HG02678 (cell line): Measurements from ENCODE around the gene CAMK1G.

Experiments used
- ATAC-seq: cut with Tn5 transposase; IDR thresholded peaks from one replicate; pipeline ENCODE4 v1.9.1; 2021; ENCODE audit warnings: mild to moderate bottlenecking, moderate library complexity; ENCODE audit not compliant: unreplicated experiment

The CAMK1G gene

DNA sequence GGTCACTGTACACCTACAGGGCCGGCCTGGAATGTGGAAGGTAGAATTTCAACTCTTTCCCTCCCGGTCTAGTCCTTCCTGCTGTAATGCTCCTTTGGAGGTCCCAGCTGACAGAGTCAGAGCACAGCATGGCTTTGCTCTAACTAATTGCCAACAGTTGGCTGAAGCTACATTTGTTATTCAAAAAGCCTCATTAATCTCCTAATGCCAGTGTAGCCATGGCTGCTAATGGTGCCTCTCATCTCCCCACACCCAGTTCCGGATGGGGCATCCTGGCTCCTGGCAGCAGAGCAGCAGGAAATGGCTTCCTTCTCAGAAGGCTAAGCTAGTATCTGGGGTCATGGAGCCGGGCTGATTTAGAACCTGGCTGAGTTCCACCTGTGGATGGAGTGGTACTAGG lies 18.7 kb upstream of the CAMK1G start:
- ATAC-seq = no peak

- peak; percentile 89 for ATAC-seq
These were observed 17.5 kb upstream of the CAMK1G start for GRCh38 chr1:209565759-209566678.

DNA sequence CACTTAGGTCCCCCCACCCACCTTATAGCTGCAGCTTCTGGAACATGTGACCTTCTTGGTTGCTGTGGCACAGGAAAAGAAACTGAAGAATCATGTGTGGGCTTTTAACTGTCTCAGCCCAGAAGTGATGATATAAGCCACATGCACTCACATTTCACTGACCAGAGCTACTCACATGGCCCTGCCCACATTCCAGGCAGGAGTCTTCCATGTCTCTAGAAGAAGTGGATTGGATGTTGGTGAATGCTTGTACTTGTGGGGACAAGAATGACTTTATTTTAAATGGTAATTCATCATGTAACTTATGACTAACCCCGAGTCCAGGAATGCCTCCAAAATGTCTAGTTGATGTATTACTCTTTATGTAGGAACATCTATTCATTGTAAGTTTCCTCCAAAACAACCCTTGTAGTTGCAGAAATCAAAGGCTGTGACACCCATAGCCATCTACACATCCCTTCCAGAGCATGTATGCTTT lies 15.8 kb upstream of the CAMK1G start:
- ATAC-seq = no peak

- peak; percentile 48 for ATAC-seq
These were observed 13.9 kb upstream of the CAMK1G start for GRCh38 chr1:209569455-209570207.

- ATAC-seq = no peak
These were observed 12.8 kb upstream of the CAMK1G start for GRCh38 chr1:209570743-209571142.

- peak; percentile 81 for ATAC-seq
These were observed 6.9 kb upstream of the CAMK1G start for GRCh38 chr1:209576392-209577197.

DNA sequence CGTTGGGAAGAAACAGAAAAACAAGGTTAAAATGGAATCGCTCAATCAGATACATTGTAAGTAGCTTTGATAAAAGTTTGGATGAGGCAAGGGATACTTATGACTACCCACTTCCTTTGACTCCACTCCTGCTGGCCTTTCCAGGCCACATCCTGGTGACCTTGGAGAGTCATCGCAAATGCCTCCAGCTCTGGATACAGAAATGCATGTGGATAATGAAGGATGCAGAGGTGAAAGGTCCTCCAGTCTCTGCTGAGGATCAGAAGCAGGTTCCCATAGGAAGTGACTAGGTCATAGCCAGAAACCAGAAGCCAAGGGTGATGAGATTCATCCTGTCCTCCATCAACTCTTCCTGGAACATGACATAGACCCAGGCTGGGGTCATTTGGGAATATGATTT lies 6.2 kb upstream of the CAMK1G start:
- no peak for ATAC-seq

DNA sequence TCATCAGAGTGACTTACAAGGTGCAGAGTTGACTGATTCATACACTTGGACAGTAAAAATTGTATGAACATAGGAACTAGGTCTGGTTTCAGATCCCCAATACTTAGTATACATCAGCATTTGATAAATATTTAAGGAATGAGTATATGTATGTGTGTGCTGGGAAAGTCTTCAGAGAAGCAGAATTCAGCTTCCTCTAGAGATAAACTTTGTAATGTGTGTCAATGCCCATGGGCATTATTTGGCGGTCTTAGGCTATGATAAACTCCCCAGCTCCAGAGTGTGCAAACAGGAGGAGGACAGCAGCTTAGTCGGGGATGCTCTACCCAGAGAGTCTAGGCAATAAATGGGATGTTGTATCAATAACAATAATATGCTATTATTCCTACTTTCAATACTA lies 2.9 kb upstream of the CAMK1G start:
- ATAC-seq = no peak

GRCh38 chr1:209584231-209584672 lies 738 bp downstream of the CAMK1G start:
- ATAC-seq = no peak

- ATAC-seq = no peak
These were observed 1.7 kb downstream of the CAMK1G start for GRCh38 chr1:209585197-209585596.

DNA sequence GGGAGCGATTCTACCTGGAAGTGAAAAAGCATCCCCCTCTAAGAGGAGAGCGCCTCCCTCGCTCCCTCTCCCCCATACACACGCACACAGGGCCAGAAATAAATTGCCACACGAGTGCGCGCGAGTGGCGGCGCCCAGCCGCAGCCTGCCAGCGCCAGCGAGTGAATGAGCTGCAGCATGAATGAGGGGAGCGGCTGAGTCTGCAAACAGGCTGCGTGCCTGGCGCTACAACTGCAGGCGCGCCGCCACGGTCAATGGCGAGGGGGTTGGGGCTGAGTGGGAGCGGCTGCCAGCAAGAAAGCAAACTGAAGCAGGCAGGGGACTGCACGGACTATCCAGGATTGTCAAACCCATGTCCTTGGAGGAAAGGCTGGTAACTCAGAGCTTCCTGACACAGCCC lies 2.2 kb downstream of the CAMK1G start:
- no peak for ATAC-seq

- no peak for ATAC-seq
These were observed 2.8 kb downstream of the CAMK1G start for GRCh38 chr1:209586221-209586740.

GRCh38 chr1:209587789-209588188 lies 4.3 kb downstream of the CAMK1G start:
- ATAC-seq = no peak

GRCh38 chr1:209589440-209589839 lies 5.9 kb downstream of the CAMK1G start:
- no peak for ATAC-seq

GRCh38 chr1:209589863-209590262 lies 6.3 kb downstream of the CAMK1G start:
- ATAC-seq = no peak

- no peak for ATAC-seq
These were observed 6.9 kb downstream of the CAMK1G start for GRCh38 chr1:209590405-209590804.

- ATAC-seq = no peak
These were observed 10.2 kb downstream of the CAMK1G start for GRCh38 chr1:209593747-209594146.

GRCh38 chr1:209594440-209594839 lies 10.9 kb downstream of the CAMK1G start:
- ATAC-seq = no peak

DNA sequence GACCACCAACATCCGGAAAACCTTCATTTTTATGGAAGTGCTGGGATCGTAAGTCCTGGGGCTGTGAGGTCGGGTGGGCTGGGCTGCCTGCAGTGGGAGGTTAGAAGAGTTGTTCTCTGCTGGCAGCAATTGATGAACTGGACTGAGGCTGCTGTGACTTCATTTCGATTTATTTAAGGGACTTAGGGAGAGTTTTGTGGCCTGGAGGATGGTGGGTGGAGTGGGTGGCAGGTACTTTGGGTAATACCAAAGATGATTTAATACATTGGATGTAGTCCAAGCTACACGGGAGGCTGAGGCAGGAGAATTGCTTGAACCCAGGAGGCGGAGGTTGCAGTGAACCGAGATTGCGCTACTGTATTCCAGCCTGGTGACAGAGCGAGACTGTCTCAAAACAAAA lies 11.5 kb downstream of the CAMK1G start:
- no peak for ATAC-seq

DNA sequence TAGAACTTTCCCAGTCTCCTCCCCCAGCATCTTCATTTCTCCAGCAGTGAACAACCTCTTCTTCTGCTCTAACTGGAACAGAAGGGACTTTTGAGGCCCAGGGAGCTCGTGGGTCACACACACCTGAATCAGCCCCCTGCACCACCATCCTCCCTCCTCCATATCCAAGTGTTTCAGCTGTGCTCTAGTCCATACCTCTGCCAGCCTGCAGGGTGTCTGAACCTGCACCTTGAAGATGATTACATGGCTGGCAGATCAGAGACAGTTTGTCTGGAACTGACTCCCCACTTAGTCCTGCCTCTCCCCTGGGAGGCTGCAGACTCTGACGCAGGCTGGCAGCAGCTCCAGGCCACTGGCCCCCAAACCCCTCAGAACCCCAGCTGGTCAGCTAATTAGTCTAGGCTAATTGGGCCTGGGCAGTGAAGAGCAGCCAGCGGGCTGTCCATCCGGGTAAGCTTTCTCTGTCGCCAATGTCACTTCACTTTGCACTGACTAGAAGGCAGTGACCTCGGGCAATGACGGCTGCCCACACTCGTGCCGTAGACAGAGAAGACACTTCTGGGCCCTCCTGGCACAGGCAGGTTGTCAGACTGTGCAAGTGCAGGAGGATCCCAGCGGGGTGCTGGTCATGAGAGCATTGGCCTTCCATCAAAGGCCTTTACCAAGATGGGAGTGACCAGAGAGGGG lies 12.2 kb downstream of the CAMK1G start:
- no peak for ATAC-seq
